HepG2 (cell line): ENCODE results near the gene SEPTIN2.

Source experiments
- HDAC2 ChIP-seq: sonication (generic); formaldehyde crosslinking; IDR thresholded peaks from 2 replicates; pipeline ENCODE4 v1.4.0; 2020; ENCODE audit warnings: missing genetic modification reagents
- HNRNPK ChIP-seq: fragments of 200-400 bp; formaldehyde crosslinking; IDR thresholded peaks from 2 replicates; pipeline ENCODE4 v1.6.1; 2018; ENCODE audit warnings: low read length, low read depth, moderate library complexity, mild to moderate bottlenecking; ENCODE audit not compliant: poor library complexity, severe bottlenecking
- HOXA5 ChIP-seq: sonication (generic); formaldehyde crosslinking; IDR thresholded peaks from 2 replicates; pipeline ENCODE4 v1.4.0; 2020; ENCODE audit warnings: missing genetic modification reagents
- MAZ ChIP-seq, 2 experiments: sonication (generic) in 1 of 2; formaldehyde crosslinking in 1 of 2; IDR thresholded peaks; 2 replicates each; pipeline versions ENCODE4 v1.5.0 to v1.6.1; 2012 to 2020; ENCODE audit warnings: low read depth in 2 of 2, mild to moderate bottlenecking in 2 of 2, borderline replicate concordance in 1 of 2, improper control_type of control experiment in 1 of 2, low read length in 1 of 2, missing genetic modification reagents in 1 of 2, moderate library complexity in 1 of 2
- RXRA ChIP-seq: sonication (generic); formaldehyde crosslinking; IDR thresholded peaks from 2 replicates; pipeline ENCODE4 v1.5.1; 2020; ENCODE audit warnings: missing genetic modification reagents
- SIN3A ChIP-seq: IDR thresholded peaks from 2 replicates; pipeline ENCODE4 v1.6.1; 2011; ENCODE audit warnings: low read depth, mild to moderate bottlenecking, control low read depth, low read length, borderline replicate concordance
- ZNF431 ChIP-seq: sonication (generic); formaldehyde crosslinking; IDR thresholded peaks from 2 replicates; pipeline ENCODE4 v1.9.0; 2022; ENCODE audit warnings: missing genetic modification reagents, low read depth, mild to moderate bottlenecking, borderline replicate concordance
- ZNF549 ChIP-seq: sonication (generic); formaldehyde crosslinking; IDR thresholded peaks from 2 replicates; pipeline ENCODE4 v1.5.0; 2020; ENCODE audit warnings: missing genetic modification reagents
- ZNF75D ChIP-seq: sonication (generic); formaldehyde crosslinking; IDR thresholded peaks from 2 replicates; pipeline ENCODE4 v1.8.1; 2023; ENCODE audit warnings: missing genetic modification reagents, mild to moderate bottlenecking, borderline replicate concordance
- ZNF891 ChIP-seq: sonication (generic); formaldehyde crosslinking; IDR thresholded peaks from 2 replicates; pipeline ENCODE4 v1.5.0; 2020; ENCODE audit warnings: mild to moderate bottlenecking, missing genetic modification reagents
- TF ChIP-seq, protein P1 (sequence below): sonication (generic); formaldehyde crosslinking; IDR thresholded peaks from 2 replicates; pipeline ENCODE4 v1.5.0; 2020; ENCODE audit warnings: mild to moderate bottlenecking, missing genetic modification reagents, moderate library complexity
- TF ChIP-seq, protein P2 (sequence below): sonication (generic); formaldehyde crosslinking; IDR thresholded peaks from 2 replicates; pipeline ENCODE4 v1.4.0; 2020; ENCODE audit warnings: missing genetic modification reagents, borderline replicate concordance
- TF ChIP-seq, protein P3 (sequence below), 2 experiments: IDR thresholded peaks; 2 replicates each; pipeline ENCODE4 v1.6.1; 2011 to 2012; ENCODE audit warnings: low read length in 2 of 2, borderline replicate concordance in 1 of 2, low read depth in 1 of 2, mild to moderate bottlenecking in 1 of 2, moderate library complexity in 1 of 2

DNA sequence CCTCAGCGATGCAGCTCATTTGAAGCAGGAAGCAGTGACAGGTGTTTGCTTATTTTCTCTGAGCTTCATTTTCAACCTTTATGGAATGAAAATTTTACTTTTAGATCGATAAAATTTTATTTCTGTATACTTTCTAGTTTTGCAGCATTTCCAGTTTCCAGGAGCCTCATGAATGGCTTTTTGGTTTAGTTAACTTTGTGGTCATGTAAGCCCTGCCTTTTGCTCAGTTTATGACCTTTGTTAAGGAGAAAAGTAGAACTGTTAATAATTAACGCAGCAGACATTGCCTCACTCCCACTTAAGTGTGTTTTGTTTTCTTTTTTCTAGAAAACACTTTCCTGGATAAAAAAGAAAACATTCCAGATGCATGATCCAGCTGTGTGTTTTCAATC is 35.9 kb downstream of the SEPTIN2 start:
- TF ChIP-seq SIN3A (0 out of 2 replicates have a peak, but pooled peaks have one; percentile 13), RXRA (CRISPR knock-in tag) (no peak), MAZ (IDR thresholded peaks at IDR 0.05; ENCODE audit: borderline replicate concordance, low read depth, low read length) (no peak), MAZ (CRISPR knock-in tag; IDR thresholded peaks at IDR 0.05; ENCODE audit: low read depth) (no peak; the same call in 1 of the 2 replicates), ZNF891 (CRISPR knock-in tag) (no peak), ZNF75D (CRISPR knock-in tag) (no peak), ZNF549 (CRISPR knock-in tag) (no peak), ZNF431 (no peak), HDAC2 (CRISPR knock-in tag) (no peak), HNRNPK (no peak), HOXA5 (no peak)
- TF ChIP-seq, protein P1, sequence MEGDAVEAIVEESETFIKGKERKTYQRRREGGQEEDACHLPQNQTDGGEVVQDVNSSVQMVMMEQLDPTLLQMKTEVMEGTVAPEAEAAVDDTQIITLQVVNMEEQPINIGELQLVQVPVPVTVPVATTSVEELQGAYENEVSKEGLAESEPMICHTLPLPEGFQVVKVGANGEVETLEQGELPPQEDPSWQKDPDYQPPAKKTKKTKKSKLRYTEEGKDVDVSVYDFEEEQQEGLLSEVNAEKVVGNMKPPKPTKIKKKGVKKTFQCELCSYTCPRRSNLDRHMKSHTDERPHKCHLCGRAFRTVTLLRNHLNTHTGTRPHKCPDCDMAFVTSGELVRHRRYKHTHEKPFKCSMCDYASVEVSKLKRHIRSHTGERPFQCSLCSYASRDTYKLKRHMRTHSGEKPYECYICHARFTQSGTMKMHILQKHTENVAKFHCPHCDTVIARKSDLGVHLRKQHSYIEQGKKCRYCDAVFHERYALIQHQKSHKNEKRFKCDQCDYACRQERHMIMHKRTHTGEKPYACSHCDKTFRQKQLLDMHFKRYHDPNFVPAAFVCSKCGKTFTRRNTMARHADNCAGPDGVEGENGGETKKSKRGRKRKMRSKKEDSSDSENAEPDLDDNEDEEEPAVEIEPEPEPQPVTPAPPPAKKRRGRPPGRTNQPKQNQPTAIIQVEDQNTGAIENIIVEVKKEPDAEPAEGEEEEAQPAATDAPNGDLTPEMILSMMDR (CRISPR knock-in tag) = no peak
- TF ChIP-seq, protein P2, sequence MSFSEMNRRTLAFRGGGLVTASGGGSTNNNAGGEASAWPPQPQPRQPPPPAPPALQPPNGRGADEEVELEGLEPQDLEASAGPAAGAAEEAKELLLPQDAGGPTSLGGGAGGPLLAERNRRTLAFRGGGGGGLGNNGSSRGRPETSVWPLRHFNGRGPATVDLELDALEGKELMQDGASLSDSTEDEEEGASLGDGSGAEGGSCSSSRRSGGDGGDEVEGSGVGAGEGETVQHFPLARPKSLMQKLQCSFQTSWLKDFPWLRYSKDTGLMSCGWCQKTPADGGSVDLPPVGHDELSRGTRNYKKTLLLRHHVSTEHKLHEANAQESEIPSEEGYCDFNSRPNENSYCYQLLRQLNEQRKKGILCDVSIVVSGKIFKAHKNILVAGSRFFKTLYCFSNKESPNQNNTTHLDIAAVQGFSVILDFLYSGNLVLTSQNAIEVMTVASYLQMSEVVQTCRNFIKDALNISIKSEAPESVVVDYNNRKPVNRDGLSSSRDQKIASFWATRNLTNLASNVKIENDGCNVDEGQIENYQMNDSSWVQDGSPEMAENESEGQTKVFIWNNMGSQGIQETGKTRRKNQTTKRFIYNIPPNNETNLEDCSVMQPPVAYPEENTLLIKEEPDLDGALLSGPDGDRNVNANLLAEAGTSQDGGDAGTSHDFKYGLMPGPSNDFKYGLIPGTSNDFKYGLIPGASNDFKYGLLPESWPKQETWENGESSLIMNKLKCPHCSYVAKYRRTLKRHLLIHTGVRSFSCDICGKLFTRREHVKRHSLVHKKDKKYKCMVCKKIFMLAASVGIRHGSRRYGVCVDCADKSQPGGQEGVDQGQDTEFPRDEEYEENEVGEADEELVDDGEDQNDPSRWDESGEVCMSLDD = no peak
- TF ChIP-seq, protein P3, sequence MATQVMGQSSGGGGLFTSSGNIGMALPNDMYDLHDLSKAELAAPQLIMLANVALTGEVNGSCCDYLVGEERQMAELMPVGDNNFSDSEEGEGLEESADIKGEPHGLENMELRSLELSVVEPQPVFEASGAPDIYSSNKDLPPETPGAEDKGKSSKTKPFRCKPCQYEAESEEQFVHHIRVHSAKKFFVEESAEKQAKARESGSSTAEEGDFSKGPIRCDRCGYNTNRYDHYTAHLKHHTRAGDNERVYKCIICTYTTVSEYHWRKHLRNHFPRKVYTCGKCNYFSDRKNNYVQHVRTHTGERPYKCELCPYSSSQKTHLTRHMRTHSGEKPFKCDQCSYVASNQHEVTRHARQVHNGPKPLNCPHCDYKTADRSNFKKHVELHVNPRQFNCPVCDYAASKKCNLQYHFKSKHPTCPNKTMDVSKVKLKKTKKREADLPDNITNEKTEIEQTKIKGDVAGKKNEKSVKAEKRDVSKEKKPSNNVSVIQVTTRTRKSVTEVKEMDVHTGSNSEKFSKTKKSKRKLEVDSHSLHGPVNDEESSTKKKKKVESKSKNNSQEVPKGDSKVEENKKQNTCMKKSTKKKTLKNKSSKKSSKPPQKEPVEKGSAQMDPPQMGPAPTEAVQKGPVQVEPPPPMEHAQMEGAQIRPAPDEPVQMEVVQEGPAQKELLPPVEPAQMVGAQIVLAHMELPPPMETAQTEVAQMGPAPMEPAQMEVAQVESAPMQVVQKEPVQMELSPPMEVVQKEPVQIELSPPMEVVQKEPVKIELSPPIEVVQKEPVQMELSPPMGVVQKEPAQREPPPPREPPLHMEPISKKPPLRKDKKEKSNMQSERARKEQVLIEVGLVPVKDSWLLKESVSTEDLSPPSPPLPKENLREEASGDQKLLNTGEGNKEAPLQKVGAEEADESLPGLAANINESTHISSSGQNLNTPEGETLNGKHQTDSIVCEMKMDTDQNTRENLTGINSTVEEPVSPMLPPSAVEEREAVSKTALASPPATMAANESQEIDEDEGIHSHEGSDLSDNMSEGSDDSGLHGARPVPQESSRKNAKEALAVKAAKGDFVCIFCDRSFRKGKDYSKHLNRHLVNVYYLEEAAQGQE (IDR thresholded peaks at IDR 0.05; ENCODE audit: borderline replicate concordance in 1 of 2, low read depth in 1 of 2, low read length in 2 of 2) = 0 out of 4 replicates have a peak, but pooled peaks of 1 of the 2 experiments have one; percentile 15
